Astrocyte (in vitro differentiated cells and primary cell): ENCODE data around the gene OTUB2. TPM values are rescaled to one million over a fixed set of nuclear protein-coding genes. Genes with fewer than 3 reads are reported as not detected.

Source experiments
- DNase-seq: peaks from one replicate; pipeline ENCODE4 v3.0.0-alpha.2; 2010; ENCODE audit warnings: low read depth
- FAIRE-seq: peaks from 2 replicates; lab custom pipeline; 2011; peaks lifted over from hg19 to GRCh38; lab: Jason Lieb, UNC
- H2AFZ ChIP-seq: 2 replicates; pipeline ENCODE4 v1.6.0; 2012; ENCODE audit warnings: low read depth, low read length, inconsistent platforms
- H3K27ac ChIP-seq: 2 replicates; pipeline ENCODE4 v1.5.1; 2011; ENCODE audit warnings: low read depth, low read length, inconsistent platforms
- H3K27me3 ChIP-seq: 2 replicates; pipeline ENCODE4 v1.6.0; 2011; ENCODE audit warnings: low read length, inconsistent platforms; ENCODE audit not compliant: insufficient read depth
- H3K36me3 ChIP-seq: 2 replicates; pipeline ENCODE4 v1.5.1; 2011; ENCODE audit warnings: low read length, inconsistent platforms; ENCODE audit not compliant: insufficient read depth
- H3K4me1 ChIP-seq: 2 replicates; pipeline ENCODE4 v1.5.1; 2011; ENCODE audit warnings: low read length, inconsistent platforms; ENCODE audit not compliant: insufficient read depth
- H3K4me2 ChIP-seq: 2 replicates; pipeline ENCODE4 v1.6.0; 2012; ENCODE audit warnings: low read length, inconsistent platforms
- H3K4me3 ChIP-seq: 2 replicates; pipeline ENCODE4 v1.5.1; 2011; ENCODE audit warnings: low read depth, mild to moderate bottlenecking, low read length, inconsistent platforms; ENCODE audit not compliant: insufficient read depth
- H3K79me2 ChIP-seq: 2 replicates; pipeline ENCODE4 v1.6.0; 2012; ENCODE audit warnings: mild to moderate bottlenecking, low read length, inconsistent platforms; ENCODE audit not compliant: insufficient read depth
- H3K9ac ChIP-seq: 2 replicates; pipeline ENCODE4 v1.6.0; 2012; ENCODE audit warnings: mild to moderate bottlenecking, low read length, inconsistent platforms
- H3K9me3 ChIP-seq: 2 replicates; pipeline ENCODE4 v1.5.1; 2012; ENCODE audit warnings: low read depth, mild to moderate bottlenecking, low read length, inconsistent platforms; ENCODE audit not compliant: insufficient read depth
- H4K20me1 ChIP-seq: 2 replicates; pipeline ENCODE4 v1.6.0; 2012; ENCODE audit warnings: low read length, inconsistent platforms; ENCODE audit not compliant: insufficient read depth
- H3K27ac Mint-ChIP-seq: one replicate; pipeline ENCODE4 v1.8.0; 2021; ENCODE audit warnings: mild to moderate bottlenecking, mixed read lengths; ENCODE audit not compliant: unreplicated experiment
- H3K27me3 Mint-ChIP-seq: one replicate; pipeline ENCODE4 v1.8.0; 2021; ENCODE audit warnings: low read depth, mixed read lengths; ENCODE audit not compliant: unreplicated experiment
- H3K36me3 Mint-ChIP-seq: one replicate; pipeline ENCODE4 v1.8.0; 2021; ENCODE audit warnings: low read depth, mixed read lengths; ENCODE audit not compliant: unreplicated experiment
- H3K4me1 Mint-ChIP-seq: one replicate; pipeline ENCODE4 v1.8.0; 2021; ENCODE audit warnings: low read depth, mixed read lengths; ENCODE audit not compliant: unreplicated experiment
- H3K4me3 Mint-ChIP-seq: one replicate; pipeline ENCODE4 v1.8.0; 2021; ENCODE audit warnings: mild to moderate bottlenecking, moderate library complexity, mixed read lengths; ENCODE audit not compliant: unreplicated experiment
- H3K9me3 Mint-ChIP-seq: one replicate; pipeline ENCODE4 v1.8.0; 2021; ENCODE audit warnings: mild to moderate bottlenecking, mixed read lengths; ENCODE audit not compliant: unreplicated experiment
- CTCF ChIP-seq: IDR thresholded peaks from 2 replicates; pipeline ENCODE4 v1.5.1; 2011; ENCODE audit warnings: low read depth, mild to moderate bottlenecking, inconsistent platforms, low read length, moderate library complexity; ENCODE audit not compliant: insufficient read depth
- EZH2 ChIP-seq: IDR thresholded peaks from 2 replicates; pipeline ENCODE4 v1.6.1; 2012; ENCODE audit warnings: mild to moderate bottlenecking, low read length, inconsistent platforms; ENCODE audit not compliant: insufficient read depth
- total RNA-seq: library from RNA; stranded (reverse); gene quantifications from 2 replicates; pipeline ENCODE4 v1.2.1, GENCODE V29; 2021

Gene OTUB2
- total RNA-seq, 1 donor from 2014 or later, result 3.3 TPM

GRCh38 chr14:93977171-93977570 lies 49.0 kb upstream of the OTUB2 start:
- DNase-seq, result no peak
- TF ChIP-seq EZH2 (no peak), CTCF (no peak)
- Mint-ChIP-seq H3K4me1 (peaks cover 10% of the 10 kb centered on the region), H3K36me3 (no peaks in the 10 kb centered on the region), H3K4me3 (no peak overlapping the region), H3K27me3 (peaks cover 57% of the 10 kb centered on the region), H3K9me3 (no peaks in the 10 kb centered on the region), H3K27ac (no peak overlapping the region)
- FAIRE-seq, result no peak
- Histone ChIP-seq H3K4me2 (no peak overlapping the region), H3K9me3 (no peaks in the 10 kb centered on the region), H3K27ac (no peak overlapping the region), H4K20me1 (no peaks in the 10 kb centered on the region), H3K36me3 (no peaks in the 10 kb centered on the region), H3K4me3 (no peak overlapping the region), H3K27me3 (peaks cover 19% of the 10 kb centered on the region), H2AFZ (no peak overlapping the region), H3K9ac (no peak overlapping the region), H3K4me1 (peaks cover 9% of the 10 kb centered on the region), H3K79me2 (no peaks in the 10 kb centered on the region)

GRCh38 chr14:93977790-93978581 lies 48.2 kb upstream of the OTUB2 start:
- TF ChIP-seq CTCF, result no peak
- TF ChIP-seq EZH2, result no peak
- Histone ChIP-seq H3K79me2 (no peaks in the 10 kb centered on the region), H2AFZ (no peak overlapping the region), H4K20me1 (no peaks in the 10 kb centered on the region), H3K27me3 (peaks cover 19% of the 10 kb centered on the region), H3K9ac (no peak overlapping the region), H3K4me2 (no peak overlapping the region), H3K36me3 (no peaks in the 10 kb centered on the region), H3K9me3 (no peaks in the 10 kb centered on the region), H3K27ac (no peak overlapping the region), H3K4me3 (no peak overlapping the region), H3K4me1 (peaks cover 9% of the 10 kb centered on the region)
- Mint-ChIP-seq H3K36me3 (no peaks in the 10 kb centered on the region), H3K27ac (no peak overlapping the region), H3K4me3 (no peak overlapping the region), H3K9me3 (no peaks in the 10 kb centered on the region), H3K27me3 (peaks cover 59% of the 10 kb centered on the region), H3K4me1 (peaks cover 10% of the 10 kb centered on the region)
- peak; percentile 80 for DNase-seq
- no peak for FAIRE-seq

- Mint-ChIP-seq H3K4me1 (peaks cover 10% of the 10 kb centered on the region), H3K4me3 (no peak overlapping the region), H3K27ac (no peak overlapping the region), H3K36me3 (no peaks in the 10 kb centered on the region), H3K27me3 (peaks cover 54% of the 10 kb centered on the region), H3K9me3 (no peaks in the 10 kb centered on the region)
- DNase-seq, result no peak
- Histone ChIP-seq H3K9ac (no peak overlapping the region), H3K36me3 (no peaks in the 10 kb centered on the region), H3K27me3 (peaks cover 15% of the 10 kb centered on the region), H3K4me2 (no peak overlapping the region), H3K4me1 (peaks cover 12% of the 10 kb centered on the region), H3K79me2 (no peaks in the 10 kb centered on the region), H3K9me3 (no peaks in the 10 kb centered on the region), H2AFZ (no peak overlapping the region), H3K27ac (no peak overlapping the region), H4K20me1 (no peaks in the 10 kb centered on the region), H3K4me3 (no peak overlapping the region)
- TF ChIP-seq EZH2 (no peak), CTCF (no peak)
- FAIRE-seq, result no peak
These were observed 47.4 kb upstream of the OTUB2 start for GRCh38 chr14:93978735-93979134.
